COLO829 (cell line): Measurements from ENCODE around the gene SLC35B1.

Source experiments
- DNase-seq: peaks from one replicate; pipeline ENCODE4 v3.0.0; 2012; ENCODE audit warnings: low spot score

The SLC35B1 gene

GRCh38 chr17:49707608-49708514, at the start of gene SLC35B1:
Gene SLC35B1 (minus strand): TSS chr17:49707964. CDS start chr17:49707833, 131 bp downstream.
- peak; percentile 100 for DNase-seq

GRCh38 chr17:49757151-49757777, 49.5 kb upstream of the SLC35B1 start:
- DNase-seq = no peak

- no peak for DNase-seq
Measured at GRCh38 chr17:49756323-49757150, 48.8 kb upstream of the SLC35B1 start.

GRCh38 chr17:49755663-49756283, 48.0 kb upstream of the SLC35B1 start:
- no peak for DNase-seq

GRCh38 chr17:49753959-49754391, 46.2 kb upstream of the SLC35B1 start:
- no peak for DNase-seq

- DNase-seq = no peak
Measured at GRCh38 chr17:49752508-49752907, 44.7 kb upstream of the SLC35B1 start.

- DNase-seq = no peak
Measured at GRCh38 chr17:49749730-49750129, 42.0 kb upstream of the SLC35B1 start.

GRCh38 chr17:49748791-49749190, 41.0 kb upstream of the SLC35B1 start:
- DNase-seq = no peak

- DNase-seq = no peak
Measured at GRCh38 chr17:49748223-49748622, 40.5 kb upstream of the SLC35B1 start.

- no peak for DNase-seq
Measured at GRCh38 chr17:49747632-49748031, 39.9 kb upstream of the SLC35B1 start.

- DNase-seq = no peak
Measured at GRCh38 chr17:49746791-49747490, 39.2 kb upstream of the SLC35B1 start.

GRCh38 chr17:49745175-49746139, 37.7 kb upstream of the SLC35B1 start:
- no peak for DNase-seq

GRCh38 chr17:49742166-49742638, 34.4 kb upstream of the SLC35B1 start:
- peak; percentile 62 for DNase-seq

- DNase-seq = no peak
Measured at GRCh38 chr17:49741692-49742076, 33.9 kb upstream of the SLC35B1 start.

GRCh38 chr17:49741009-49741691, 33.4 kb upstream of the SLC35B1 start:
- no peak for DNase-seq

GRCh38 chr17:49739641-49740271, 32.0 kb upstream of the SLC35B1 start:
- no peak for DNase-seq

GRCh38 chr17:49738456-49739163, 30.8 kb upstream of the SLC35B1 start:
- DNase-seq = no peak
